HG03575 (cell line): ENCODE results near the gene POLR1B.
"Not testable (repeated sequence)": the region's sequence is repeated elsewhere in the genome, so short reads cannot be mapped to it uniquely, and the experiment has no call there.

ENCODE experiments used
- ATAC-seq: cut with Tn5 transposase; IDR thresholded peaks from one replicate; pipeline ENCODE4 v1.9.1; 2021; ENCODE audit not compliant: unreplicated experiment, insufficient number of reproducible peaks, low FRiP score; ENCODE audit errors: extremely low read depth

Gene POLR1B

DNA sequence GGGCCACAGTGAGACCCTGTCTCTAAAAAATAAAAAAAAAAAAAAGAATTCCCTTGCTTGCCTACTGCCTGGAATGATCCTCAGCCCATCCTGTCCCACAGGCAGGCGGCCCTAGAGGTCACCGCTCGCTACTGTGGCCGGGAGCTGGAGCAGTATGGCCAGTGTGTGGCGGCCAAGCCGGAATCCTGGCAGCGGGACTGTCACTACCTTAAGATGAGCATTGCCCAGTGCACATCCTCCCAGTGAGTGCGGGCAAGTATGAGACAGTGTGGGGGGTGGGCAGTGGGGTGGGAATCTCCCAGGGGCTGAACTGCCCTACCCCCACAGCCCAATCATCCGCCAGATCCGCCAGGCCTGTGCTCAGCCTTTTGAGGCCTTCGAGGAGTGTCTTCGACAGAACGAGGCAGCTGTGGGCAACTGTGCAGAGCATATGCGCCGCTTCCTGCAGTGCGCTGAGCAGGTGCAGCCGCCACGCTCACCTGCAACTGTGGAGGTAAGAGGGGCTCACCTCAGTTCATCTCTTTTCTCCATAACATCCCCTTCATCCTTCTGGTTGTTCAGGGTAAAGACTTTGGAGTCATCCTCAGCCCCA lies 43.7 kb downstream of the POLR1B start:
- ATAC-seq: no peak

DNA sequence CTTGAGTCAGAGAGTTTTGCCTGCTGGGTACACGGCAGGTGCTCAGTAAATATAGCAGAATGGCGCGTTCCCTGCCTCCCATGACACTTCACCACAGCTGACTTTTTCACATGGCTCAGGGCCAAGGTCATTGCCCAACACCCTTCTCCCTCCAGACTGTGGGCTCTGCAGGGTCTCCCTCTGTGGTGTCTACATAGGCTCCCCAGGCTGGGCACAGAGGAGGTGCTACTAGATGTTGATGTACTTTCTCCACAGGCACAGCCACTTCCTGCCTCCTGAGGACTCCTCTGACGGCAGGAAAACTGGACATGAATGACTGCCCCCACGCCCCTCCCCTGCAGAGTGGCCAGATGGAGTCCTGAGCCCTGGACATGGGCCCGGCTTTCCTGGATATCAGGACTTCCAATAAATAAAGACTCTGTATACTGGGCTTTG lies 46.4 kb downstream of the POLR1B start:
- ATAC-seq: no peak

DNA sequence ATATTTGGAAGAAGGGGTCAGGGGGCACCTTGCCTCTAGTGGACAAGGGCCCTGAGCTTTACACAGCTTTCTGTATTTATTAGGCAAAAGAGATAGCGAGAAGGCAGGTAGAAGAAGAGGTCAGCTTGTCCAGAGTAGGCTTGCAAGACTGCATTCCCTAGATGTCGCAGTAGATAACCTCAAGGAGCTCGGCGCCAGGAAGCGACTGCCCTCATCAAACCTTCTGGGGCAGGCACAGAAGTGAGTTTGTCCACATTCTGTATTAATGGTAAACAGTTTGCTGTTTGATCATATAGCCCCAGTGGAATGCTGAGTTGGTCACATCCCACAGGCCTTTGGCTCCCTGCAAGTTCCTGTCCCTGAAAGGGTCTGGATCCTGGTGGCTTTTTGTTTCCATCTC lies 49.1 kb downstream of the POLR1B start:
- ATAC-seq: no peak

DNA sequence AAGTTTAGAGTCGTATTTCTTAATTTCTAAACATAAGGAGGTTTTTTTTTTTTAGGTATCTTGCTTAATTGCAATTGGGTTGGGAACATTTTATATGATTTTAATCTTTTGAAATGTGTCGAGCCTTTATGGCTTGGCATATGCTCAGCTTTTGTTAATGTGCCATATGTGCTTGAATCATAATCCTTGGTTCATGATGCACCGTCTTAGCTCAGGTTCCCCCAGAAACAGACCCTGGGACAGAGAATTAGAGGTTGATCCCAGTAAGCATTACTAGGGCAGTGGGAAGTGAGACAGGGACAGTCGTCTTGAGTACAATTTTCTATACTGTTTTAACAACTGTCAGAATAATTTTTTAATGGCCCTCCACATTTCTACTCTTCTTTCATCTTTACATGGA lies 51.5 kb downstream of the POLR1B start:
- ATAC-seq: no peak

DNA sequence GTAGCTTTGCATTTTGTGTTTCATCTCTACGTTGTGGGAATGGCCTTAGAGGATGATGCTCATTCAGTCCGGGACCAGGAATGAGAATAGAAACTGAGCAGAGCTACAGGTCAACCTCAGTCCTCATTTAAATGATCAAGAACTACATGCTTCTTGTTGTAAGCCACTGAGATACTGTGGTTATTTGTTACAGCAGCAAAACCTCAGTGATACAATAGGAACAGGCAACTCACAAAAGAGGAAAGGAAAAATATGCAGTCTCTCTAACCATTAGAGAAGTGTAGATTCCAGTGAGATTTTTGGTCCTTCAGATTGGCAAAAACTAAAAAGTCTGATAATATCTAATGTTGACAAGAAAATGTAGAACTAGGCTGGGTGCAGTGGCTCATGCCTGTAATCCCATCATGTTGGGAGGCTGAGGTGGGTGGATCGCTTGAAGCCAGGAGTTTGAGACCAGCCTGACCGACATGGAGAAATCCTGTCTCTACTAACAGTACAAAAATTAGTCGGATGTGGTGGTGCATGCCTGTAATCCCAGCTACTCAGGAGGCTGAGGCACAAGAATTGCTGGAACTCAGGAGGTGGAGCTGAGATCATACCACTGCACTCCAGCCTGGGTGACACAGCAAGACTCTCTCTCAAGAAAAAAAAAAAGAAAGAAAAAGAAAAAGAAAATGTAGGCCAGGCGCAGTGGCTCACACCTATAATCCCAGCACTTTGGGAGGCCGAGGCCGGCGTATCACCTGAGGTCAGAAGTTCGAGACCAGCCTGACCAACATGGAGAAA lies 55.5 kb downstream of the POLR1B start:
- no peak for ATAC-seq

DNA sequence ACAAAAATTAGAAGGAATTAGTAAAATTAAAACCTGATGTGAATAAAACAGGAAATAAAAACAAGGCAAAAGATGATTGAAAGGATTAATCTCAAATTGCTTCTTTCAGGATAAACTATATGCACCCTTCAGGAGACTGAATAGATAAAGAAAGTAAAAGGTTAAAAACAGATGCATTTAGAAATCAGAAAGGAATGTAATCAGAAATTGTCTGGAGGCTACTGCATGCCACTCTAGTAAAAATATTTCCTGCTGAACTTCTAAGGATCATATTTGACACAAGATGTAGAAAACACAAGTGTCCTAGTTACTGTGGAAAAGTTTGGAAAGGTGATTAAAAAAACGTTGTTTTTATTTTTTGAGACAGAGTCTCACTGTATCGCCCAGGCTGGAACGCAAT lies 58.4 kb downstream of the POLR1B start:
- no peak for ATAC-seq

DNA sequence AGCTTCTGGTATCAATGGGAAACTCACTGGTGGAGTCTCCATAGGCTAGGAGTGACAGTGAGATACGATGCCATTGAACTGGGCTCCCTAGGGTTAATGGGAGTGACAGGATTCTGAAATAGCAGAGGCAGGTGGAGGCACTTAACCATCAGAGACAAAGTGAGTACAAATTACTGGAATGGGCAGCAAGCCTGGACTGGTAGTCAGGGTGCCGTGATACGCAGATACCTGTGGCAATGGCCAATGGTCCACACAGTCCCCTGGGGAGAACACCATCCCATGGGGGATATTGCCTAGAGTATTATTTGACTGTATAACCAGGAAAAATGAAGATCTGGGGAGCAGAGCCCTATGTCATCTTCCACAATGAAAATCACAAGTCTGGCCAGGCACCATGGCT lies 59.5 kb downstream of the POLR1B start:
- no peak for ATAC-seq

DNA sequence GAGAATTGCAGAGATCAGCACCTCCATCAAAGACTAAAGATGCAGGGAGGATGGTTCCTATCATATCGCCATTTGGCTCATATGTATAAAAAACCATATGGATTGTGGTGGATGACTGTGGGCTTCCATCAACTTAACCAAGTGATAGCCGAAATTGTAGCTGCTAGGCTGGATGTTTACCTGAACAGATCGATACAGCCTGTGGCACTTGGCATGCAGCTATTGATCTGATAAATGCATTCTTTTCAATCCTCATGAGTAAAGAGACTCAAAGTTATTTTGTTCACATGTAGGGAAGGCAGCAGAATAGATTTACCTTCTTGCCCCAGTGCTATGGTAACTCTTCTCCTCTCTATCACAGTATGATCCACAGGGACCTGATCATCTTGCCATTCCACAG lies 60.7 kb downstream of the POLR1B start:
- no peak for ATAC-seq

DNA sequence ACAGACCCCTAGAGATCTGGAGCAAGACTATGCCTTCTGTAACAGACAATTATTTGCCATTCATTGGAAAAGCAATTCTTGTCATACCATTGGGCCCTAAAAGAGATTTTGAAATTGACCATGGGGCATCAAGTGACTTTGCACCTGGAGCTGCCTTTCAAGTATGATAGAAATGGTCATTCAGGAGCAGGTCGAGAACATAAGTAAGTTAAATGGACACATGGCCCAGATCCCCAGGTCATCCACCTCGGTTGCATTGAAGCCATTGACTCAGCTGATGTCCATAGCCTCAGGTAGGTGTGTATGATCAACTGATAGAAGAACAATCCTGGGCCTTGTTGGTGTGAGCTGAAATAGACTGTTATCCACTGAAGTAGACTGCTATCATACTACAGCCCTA lies 61.5 kb downstream of the POLR1B start:
- no peak for ATAC-seq

DNA sequence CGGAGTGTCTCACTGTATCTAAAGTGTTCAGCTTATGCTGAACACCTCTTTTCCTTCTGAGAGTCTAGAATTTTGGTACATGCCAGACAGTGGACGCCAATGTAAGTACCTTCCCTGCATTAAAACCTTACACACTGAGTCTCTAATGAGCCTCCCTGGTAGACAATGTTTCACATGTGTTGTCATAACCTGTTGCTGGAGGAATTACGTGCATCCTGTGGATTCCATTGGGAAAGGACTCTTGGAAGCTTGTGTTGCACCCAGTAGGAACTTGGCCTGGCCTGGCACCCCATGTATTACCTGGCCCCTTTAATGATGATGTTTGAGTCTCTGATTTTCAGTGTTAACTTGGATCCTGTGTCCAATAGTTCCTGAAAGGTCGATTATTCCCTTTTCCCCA lies 62.7 kb downstream of the POLR1B start:
- ATAC-seq: no peak

DNA sequence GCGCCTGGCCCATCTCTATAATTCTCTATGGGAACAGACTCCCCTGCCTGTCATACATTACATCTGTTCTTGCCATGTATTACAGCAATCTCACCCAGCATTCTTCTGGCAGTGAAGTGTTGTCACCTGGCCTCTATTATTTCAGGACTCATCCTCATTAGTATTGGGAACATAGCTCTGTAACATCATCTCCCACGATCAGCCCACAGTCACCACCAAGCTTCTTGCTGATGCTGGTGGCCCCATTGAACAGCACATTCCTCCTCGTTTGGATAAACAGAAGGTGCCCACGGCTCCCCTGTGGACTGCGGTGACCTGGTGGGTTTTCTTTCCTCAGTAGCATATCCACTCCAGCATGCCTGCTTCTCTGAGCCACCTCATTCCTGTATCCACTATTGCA lies 63.7 kb downstream of the POLR1B start:
- ATAC-seq: no peak

DNA sequence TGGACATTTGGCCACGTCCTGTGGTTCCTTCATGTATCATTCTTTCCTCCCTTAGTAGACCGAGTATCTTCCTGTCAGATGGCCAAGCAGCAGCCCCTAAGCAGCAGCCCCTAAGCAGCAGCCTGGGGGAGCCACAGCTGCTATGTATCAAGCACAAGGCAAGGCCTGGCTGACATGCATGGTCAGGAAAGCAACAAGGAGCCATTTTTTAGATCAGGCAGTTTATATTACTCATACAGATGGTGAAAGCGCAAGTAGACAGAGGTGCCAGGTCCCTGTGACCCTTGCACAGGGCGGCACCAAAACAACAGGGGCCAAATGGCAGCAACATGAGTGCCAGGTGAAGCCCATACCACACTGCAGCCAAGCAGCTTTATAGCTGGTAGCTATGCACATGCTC lies 64.3 kb downstream of the POLR1B start:
- ATAC-seq: no peak

DNA sequence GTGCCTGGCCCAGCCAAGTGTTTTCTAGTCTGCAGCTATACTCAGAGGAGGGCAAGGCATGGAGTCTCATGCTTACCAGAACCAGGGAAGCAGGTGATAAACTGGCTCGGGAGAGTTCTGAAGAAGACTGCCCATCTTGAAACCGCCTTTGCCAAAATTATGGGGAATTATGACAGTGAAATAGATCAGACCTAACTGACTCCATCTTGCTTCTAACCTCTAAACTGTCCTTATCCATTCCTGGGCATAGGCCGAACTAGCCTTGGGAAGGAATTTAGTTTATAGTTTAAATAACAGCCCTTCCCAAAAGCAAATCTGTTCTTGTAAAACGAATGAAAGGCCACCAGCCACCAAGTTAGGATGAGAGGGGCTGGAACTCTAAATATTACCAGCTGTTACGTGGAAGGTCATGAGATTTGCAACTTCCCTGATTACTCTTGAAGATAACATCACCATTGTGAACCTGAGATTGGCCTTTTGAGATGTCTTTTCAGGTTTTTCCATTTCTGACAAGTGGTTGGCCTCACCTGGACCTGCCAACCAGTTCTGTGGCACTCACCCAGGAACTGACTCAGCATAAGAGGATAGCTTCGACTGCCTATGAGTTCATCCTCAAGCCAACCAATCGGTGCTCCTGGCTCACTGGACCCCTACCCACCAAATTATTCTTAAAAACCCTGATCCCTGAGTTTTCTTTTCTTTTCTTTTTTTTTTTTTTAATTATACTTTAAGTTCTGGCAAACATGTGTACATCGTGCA lies 65.6 kb downstream of the POLR1B start:
- ATAC-seq: no peak

DNA sequence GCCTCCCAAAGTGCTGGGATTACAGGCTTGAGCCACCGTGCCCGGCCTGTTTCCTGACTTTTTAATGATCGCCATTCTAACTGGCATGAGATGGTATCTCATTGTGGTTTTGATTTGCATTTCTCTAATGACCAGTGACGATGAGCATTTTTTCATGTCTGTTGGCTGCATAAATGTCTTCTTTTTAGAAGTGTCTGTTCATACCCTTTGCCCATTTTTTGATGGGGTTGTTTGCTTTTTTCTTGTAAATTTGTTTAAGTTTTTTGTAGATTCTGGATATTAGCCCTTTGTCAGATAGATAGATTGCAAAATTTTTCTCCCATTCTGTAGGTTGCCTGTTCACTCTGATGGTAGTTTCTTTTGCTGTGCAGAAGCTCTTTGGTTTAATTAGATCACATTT lies 67.1 kb downstream of the POLR1B start:
- ATAC-seq: not testable (repeated sequence)

DNA sequence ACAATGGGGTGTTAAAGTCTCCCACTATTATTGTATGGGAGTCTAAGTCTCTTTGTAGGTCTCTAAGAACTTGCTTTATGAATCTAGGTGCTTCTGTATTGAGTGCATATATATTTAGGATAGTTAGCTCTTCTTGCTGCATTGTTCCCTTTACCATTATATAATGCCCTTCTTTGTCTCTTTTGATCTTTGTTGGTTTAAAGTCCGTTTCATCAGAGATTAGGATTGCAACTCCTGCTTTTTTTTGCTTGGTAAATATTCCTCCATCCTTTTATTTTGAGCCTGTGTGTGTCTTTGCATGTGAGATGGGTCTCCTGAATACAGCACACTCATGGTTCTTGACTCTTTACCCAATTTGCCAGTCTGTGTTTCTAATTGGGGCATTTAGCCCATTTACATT lies 70.0 kb downstream of the POLR1B start:
- not testable (repeated sequence) for ATAC-seq

DNA sequence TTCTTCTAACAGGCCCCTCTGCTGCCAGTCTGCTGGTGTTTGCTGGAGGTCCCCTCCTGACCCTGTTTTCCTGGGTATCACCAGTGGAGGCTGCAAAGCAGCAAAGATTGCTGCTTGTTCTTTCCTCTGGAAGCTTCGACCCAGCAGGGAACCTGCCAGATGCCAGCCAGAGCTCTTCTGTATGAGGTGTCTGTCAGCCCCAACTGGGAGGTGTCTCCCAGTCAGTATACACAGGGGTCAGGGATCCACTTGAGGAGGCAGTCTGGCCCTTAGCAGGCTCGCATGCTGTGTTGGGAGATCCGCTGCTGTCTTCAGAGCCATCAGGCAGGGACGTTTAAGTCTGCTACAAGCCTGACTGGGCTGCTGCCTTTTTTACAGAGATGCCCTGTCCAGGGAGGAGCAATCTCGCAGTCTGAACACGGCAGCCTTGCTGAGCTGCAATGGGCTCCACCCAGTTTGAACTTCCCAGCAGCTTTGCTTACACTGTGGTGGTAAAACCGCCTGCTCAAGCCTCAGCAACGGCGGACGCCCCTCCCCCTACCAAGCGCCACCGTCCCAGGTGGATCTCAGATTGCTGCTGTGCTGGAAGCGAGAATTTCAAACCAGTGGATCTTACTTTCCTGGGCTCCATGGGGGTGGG lies 72.1 kb downstream of the POLR1B start:
- no peak for ATAC-seq

DNA sequence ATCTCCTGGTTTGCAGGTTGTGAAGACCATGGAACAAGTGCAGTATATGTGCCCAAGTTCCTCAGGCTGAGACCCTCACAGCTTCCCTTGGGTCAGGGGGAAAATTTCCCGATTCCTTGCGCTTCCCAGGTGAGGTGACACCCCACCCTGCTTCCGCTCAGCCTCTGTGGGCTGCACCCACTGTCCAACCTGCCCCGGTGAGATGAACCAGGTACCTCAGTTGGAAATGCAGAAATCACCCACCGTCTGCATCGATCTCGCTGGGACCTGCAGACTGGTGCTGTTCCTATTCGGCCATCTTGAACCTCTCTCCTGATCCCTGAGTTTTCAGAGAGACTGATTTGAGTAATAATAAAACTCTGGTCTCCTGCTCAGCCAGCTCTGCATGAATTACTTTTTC lies 72.8 kb downstream of the POLR1B start:
- no peak for ATAC-seq

DNA sequence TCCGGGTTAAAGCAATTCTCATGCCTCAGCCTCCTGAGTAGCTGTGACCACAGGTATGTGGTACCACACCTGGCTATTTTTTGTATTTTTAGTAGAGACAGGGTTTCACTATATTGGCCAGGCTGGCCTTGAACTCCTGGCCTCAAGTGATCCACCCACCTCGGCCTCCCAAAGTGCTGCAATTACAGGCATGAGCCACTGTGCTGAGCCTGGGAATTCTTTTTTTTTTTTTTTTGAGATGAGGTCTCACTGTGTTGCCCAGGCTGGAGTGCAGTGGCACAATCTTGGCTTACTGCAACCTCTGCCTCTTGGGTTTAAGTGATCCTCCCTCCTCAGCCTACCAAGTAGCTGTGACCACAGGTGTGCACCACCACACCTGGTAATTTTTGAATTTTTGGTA lies 73.5 kb downstream of the POLR1B start:
- not testable (repeated sequence) for ATAC-seq

DNA sequence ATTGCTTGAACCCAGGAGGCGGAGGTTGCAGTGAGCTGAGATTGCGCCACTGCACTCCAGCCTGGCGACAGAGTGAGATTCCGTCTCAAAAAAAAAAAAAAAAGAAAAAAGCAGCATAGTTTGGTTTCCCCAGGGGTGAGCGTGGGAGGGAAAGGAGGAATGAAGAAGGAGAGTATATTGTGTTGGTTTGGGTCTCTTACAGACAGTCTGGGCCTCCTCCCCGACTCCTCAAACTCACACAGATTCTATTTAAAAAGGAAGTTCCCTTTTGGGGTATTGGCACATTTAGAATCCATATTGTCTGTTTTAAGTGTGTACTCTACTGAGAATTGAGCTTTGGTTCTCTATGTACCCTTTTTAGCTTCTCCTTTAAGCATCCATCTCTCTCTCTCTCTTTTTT lies 76.1 kb downstream of the POLR1B start:
- no peak for ATAC-seq
